ENCODE measurements around the gene RBPMS2. TPM values are rescaled to one million over a fixed set of nuclear protein-coding genes. Genes with fewer than 3 reads are reported as not detected.

Gene RBPMS2
- total and polyA plus RNA-seq, 2 of the 8 experiments (the other 6 are each of a cell fraction or from before 2014, with no cell fraction given), result 55.8 to 238 TPM

DNA sequence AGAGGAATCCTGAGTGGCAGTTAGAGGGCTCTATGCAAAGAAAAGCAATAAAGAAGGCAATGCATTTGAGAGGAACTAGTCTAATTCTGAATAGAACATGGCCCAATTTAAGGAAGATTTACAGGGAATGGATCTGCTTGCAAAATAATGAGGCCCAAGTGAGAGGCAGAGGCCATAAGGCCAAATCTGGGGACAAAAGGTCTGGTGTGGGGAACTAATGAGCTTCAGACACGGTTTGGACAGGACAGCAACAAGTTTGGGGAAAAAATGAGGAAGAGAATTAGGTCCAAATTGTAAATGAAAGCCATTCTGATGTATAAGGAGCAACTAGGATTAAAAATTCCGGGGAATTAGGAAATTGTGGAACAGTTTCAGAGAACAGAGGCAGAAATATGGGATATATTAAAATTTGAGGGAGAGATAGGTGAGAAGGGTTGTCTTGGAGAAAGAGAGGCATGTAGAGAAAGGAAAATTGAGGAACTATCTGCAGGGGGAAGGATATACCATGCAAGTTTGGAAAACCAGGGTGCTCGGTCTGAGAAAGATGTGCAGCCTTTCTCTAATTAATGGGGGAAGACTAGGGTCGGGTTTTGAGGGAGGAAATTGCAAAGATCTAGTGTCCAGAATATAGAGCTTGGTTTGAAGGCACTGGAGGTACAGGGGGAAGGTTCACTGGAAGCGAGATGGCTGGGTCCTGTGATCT, 73.8 kb downstream of the RBPMS2 start (continued):
- TF ChIP-seq HDAC2 (IDR thresholded peaks at IDR 0.05; ENCODE audit: borderline replicate concordance in 1 of 2, low read depth in 2 of 2, low read length in 2 of 2) (no peak), EP300 (IDR thresholded peaks at IDR 0.05; ENCODE audit: borderline replicate concordance in 1 of 2, low read depth in 2 of 2, low read length in 2 of 2) (no peak), GABPA (IDR thresholded peaks at IDR 0.05; ENCODE audit: borderline replicate concordance, insufficient read depth, low read length) (no peak), KDM5A (IDR thresholded peaks at IDR 0.05; ENCODE audit: low read length) (no peak), SP2 (IDR thresholded peaks at IDR 0.05; ENCODE audit: low read length) (no peak), TAF1 (IDR thresholded peaks at IDR 0.05; ENCODE audit: low read depth, low read length) (no peak)

All from H1 (cell line).